Smooth muscle cell of trachea (primary cell): ENCODE measurements around the gene OR8I2. TPM values are rescaled to one million over a fixed set of nuclear protein-coding genes. Genes with fewer than 3 reads are reported as not detected.

Source experiments
- total RNA-seq: library from RNA; depleted of rRNA; stranded (reverse); fragments of >200 nt; gene quantifications from 2 replicates; pipeline ENCODE4 v1.2.1, GENCODE V29; 2014

The OR8I2 gene
- not detected in 2 replicates for total RNA-seq

GRCh38 chr11:56093008-56093407, at the start of gene OR8I2:
Gene OR8I2, plus strand, starts transcription at chr11:56093308. Its CDS starts 0 bp downstream, at chr11:56093308.

GRCh38 chr11:56103210-56103737, 10.2 kb downstream of the OR8I2 start, which contains the start of gene OR8H2:
Gene OR8H2, plus strand, starts transcription at chr11:56103687. Its CDS starts 1,356 bp downstream, at chr11:56105043.

GRCh38 chr11:56122073-56122472, 29.0 kb downstream of the OR8I2 start, which contains the start of gene OR8H3:
Gene OR8H3, plus strand, starts transcription at chr11:56122373. Its CDS starts 0 bp downstream, at chr11:56122373.

GRCh38 chr11:56140151-56140661, 47.1 kb downstream of the OR8I2 start, which contains the start of gene OR8J3:
Gene OR8J3, minus strand, starts transcription at chr11:56140201. Its CDS starts 2,483 bp downstream, at chr11:56137718.

Other genes starting within 250 kb of the OR8I2 start
- gene TRIM51, start 210.0 kb upstream of the OR8I2 start, total RNA-seq = not detected in 2 replicates
- not detected in 2 replicates for gene OR5W2, start 178.7 kb upstream of the OR8I2 start, total RNA-seq
- not detected in 2 replicates for gene OR5I1, start 156.9 kb upstream of the OR8I2 start, total RNA-seq
- gene OR10AG1, start 123.4 kb upstream of the OR8I2 start, total RNA-seq = not detected in 2 replicates
- not detected in 2 replicates for gene OR5F1, start 98.7 kb upstream of the OR8I2 start, total RNA-seq
- gene OR5AS1, start 65.7 kb upstream of the OR8I2 start, total RNA-seq = not detected in 2 replicates
- not detected in 2 replicates for gene OR8H2, start 10.4 kb downstream of the OR8I2 start, total RNA-seq
- not detected in 2 replicates for gene OR8H3, start 29.1 kb downstream of the OR8I2 start, total RNA-seq
- gene OR8J3, start 46.9 kb downstream of the OR8I2 start, total RNA-seq = not detected in 2 replicates
- gene OR8K5, start 67.0 kb downstream of the OR8I2 start, total RNA-seq = not detected in 2 replicates
- gene OR5J2, start 83.3 kb downstream of the OR8I2 start, total RNA-seq = not detected in 2 replicates
- not detected in 2 replicates for gene OR5T2, start 140.9 kb downstream of the OR8I2 start, total RNA-seq
- not detected in 2 replicates for gene OR5T3, start 158.9 kb downstream of the OR8I2 start, total RNA-seq
- not detected in 2 replicates for gene OR5T1, start 180.8 kb downstream of the OR8I2 start, total RNA-seq
- gene OR8H1, start 198.9 kb downstream of the OR8I2 start, total RNA-seq = not detected in 2 replicates
- gene OR8K3, start 221.8 kb downstream of the OR8I2 start, total RNA-seq = not detected in 2 replicates